ENCODE results near the gene PRSS57. TPM values are rescaled to one million over a fixed set of nuclear protein-coding genes. Genes with fewer than 3 reads are reported as not detected.

PRSS57 gene
- total RNA-seq, 1 experiment from 2014 or later, result not detected

DNA sequence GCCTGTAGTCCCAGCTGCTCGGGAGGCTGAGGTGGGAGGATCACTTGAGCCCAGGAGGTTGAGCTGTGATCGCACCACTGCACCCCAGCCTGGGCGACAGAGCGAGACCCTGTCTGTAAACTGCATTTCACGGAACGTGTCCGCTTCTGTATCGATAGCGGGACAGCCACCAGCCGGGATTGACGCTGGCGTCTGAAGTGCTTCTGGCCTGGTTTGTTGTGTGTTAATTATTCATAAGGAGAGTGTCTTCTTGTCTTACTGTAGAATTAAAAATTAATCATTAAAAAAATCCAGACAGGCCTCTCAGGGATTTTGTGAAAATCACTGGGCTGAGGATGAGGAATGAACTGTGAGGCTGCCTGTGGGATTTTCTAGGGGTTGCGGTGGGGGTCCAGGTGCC, 39.5 kb upstream of the PRSS57 start:
- no TSS peak for BruUV-seq (replicated peaks)
- TF ChIP-seq EZH2 (IDR thresholded peaks at IDR 0.05; ENCODE audit: borderline replicate concordance, low read depth, low read length, poor library complexity, severe bottlenecking), result no peak
- TF ChIP-seq, protein P1, sequence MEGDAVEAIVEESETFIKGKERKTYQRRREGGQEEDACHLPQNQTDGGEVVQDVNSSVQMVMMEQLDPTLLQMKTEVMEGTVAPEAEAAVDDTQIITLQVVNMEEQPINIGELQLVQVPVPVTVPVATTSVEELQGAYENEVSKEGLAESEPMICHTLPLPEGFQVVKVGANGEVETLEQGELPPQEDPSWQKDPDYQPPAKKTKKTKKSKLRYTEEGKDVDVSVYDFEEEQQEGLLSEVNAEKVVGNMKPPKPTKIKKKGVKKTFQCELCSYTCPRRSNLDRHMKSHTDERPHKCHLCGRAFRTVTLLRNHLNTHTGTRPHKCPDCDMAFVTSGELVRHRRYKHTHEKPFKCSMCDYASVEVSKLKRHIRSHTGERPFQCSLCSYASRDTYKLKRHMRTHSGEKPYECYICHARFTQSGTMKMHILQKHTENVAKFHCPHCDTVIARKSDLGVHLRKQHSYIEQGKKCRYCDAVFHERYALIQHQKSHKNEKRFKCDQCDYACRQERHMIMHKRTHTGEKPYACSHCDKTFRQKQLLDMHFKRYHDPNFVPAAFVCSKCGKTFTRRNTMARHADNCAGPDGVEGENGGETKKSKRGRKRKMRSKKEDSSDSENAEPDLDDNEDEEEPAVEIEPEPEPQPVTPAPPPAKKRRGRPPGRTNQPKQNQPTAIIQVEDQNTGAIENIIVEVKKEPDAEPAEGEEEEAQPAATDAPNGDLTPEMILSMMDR (conservative IDR thresholded peaks at IDR 0.05; ENCODE audit: low read depth, low read length), result no peak
- intact Hi-C loops (cut with micrococcal nuclease; ENCODE audit: unreplicated experiment), result loop anchor here (1.0 to 5.0 kb wide), 2 partner anchors 69 to 147 kb away; partner anchors contain the start of gene HCN2
- no peaks in the 10 kb centered on the region for H3K36me3 ChIP-seq (ENCODE audit: insufficient read depth, low read length, poor library complexity, severe bottlenecking)
- no peaks in the 10 kb centered on the region for H3K4me1 ChIP-seq (ENCODE audit: insufficient read depth, low read length, poor library complexity, severe bottlenecking)
- ChIA-PET POLR2A (ENCODE audit: low non-redundant PET) (no interaction called here), CTCF (interaction anchor here (0.5 to 1.1 kb wide), 7 partner anchors 17 to 150 kb away, joined by 3 to 6 read pairs (median 4); partner anchors contain the start of gene RNF126)
- DNase-seq (ENCODE audit: low spot score), result no peak
- H3K4me3 ChIP-seq (ENCODE audit: low read depth, low read length, poor library complexity, severe bottlenecking), result no peak overlapping the region
- no peak overlapping the region for H3K27ac ChIP-seq (ENCODE audit: low read depth, low read length, poor library complexity, severe bottlenecking)
- no peaks in the 10 kb centered on the region for H3K9me3 ChIP-seq (ENCODE audit: low read depth, low read length, poor library complexity, severe bottlenecking)
- no peaks in the 10 kb centered on the region for H3K27me3 ChIP-seq (replicated peaks; ENCODE audit: insufficient read depth, low read depth, low read length, poor library complexity)

DNA sequence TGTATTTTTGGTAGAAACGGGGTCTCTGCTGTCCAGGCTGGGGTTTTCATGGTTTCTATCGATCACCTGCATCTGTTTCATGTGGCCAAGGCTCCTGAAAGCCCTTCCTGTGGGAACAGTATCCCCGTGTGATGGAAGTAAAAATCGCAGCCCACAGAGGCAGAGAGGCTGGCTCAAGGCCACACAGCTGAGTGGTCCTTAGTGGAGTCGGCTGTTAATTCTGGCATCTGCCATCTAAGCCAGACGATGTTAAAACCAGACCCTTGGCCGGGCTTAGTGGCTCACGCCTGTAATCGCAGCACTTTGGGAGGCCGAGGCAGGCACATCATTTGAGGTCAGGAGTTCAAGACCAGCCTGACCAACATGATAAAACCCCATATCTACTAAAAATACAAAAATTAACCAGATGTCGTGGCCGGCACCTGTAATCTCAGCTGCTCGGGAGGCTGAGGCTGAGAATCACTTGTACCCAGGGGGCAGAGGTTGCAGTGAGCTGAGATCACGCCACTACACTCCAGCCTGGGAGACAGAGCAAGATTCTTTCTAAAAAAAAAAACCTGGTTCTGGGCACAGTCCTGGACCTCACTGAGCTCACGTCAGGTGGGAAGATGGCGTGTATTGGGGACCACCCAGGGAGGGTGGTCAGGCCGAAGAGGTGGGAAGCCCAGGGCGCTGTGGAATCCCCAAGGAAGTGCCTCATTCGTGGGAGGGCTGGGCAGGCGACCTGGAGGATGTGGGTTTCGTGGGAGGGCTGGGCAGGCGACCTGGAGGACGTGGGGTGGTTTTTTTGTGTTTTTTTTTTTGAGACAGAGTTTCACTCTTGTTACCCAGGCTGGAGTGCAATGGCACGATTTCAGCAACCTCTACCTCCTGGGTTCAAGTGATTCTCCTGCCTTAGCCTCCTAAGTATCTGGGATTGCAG, 37.2 kb upstream of the PRSS57 start:
- Histone ChIP-seq H3K27ac (ENCODE audit: low read depth, low read length, poor library complexity, severe bottlenecking) (no peak overlapping the region), H3K4me3 (ENCODE audit: low read depth, low read length, poor library complexity, severe bottlenecking) (no peak overlapping the region), H3K27me3 (replicated peaks; ENCODE audit: insufficient read depth, low read depth, low read length, poor library complexity) (no peaks in the 10 kb centered on the region), H3K9me3 (ENCODE audit: low read depth, low read length, poor library complexity, severe bottlenecking) (no peaks in the 10 kb centered on the region), H3K36me3 (ENCODE audit: insufficient read depth, low read length, poor library complexity, severe bottlenecking) (no peaks in the 10 kb centered on the region), H3K4me1 (ENCODE audit: insufficient read depth, low read length, poor library complexity, severe bottlenecking) (no peaks in the 10 kb centered on the region)
- CTCF ChIA-PET, result no interaction called here
- TF ChIP-seq EZH2 (IDR thresholded peaks at IDR 0.05; ENCODE audit: borderline replicate concordance, low read depth, low read length, poor library complexity, severe bottlenecking), result no peak
- TF ChIP-seq, protein P1 (conservative IDR thresholded peaks at IDR 0.05; ENCODE audit: low read depth, low read length), result no peak
- intact Hi-C loops (cut with micrococcal nuclease; ENCODE audit: unreplicated experiment), result loop anchor here (5.0 kb wide), 1 partner anchor 145 kb away; the partner anchor contains the start of gene HCN2
- POLR2A ChIA-PET (ENCODE audit: low non-redundant PET), result no interaction called here
- no TSS peak for BruUV-seq (replicated peaks)
- DNase-seq (ENCODE audit: low spot score), result no peak

DNA sequence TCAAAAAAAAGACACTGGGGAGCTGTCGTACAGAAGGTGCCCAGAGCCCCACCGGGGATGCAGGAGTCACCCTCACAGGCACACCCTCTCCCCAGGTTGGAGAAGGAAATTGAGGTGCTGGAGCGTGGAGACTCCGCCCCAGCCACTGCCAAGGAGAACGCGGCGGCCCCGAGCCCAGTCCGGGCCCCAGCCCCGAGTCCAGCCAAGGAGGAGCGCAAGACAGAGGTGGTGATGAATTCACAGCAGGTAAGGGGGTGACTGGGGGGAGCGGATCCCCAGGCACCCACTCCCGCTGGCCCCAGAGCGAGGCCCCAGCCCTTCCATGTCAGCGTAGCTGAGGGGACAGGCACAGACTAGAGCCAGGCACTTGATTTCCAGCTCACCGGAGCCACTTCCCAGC, 35.7 kb upstream of the PRSS57 start:
- DNase-seq (ENCODE audit: low spot score), result no peak
- POLR2A ChIA-PET (ENCODE audit: low non-redundant PET), result no interaction called here
- CTCF ChIA-PET, result interaction anchor here (0.5 kb wide), 1 partner anchor 29 kb away, joined by 3 read pairs; no protein-coding TSS in a partner anchor
- H3K4me1 ChIP-seq (ENCODE audit: insufficient read depth, low read length, poor library complexity, severe bottlenecking), result no peaks in the 10 kb centered on the region
- H3K4me3 ChIP-seq (ENCODE audit: low read depth, low read length, poor library complexity, severe bottlenecking), result no peak overlapping the region
- no peaks in the 10 kb centered on the region for H3K9me3 ChIP-seq (ENCODE audit: low read depth, low read length, poor library complexity, severe bottlenecking)
- intact Hi-C loops (cut with micrococcal nuclease; ENCODE audit: unreplicated experiment), result loop anchor here (5.0 kb wide), 1 partner anchor 144 kb away; the partner anchor contains the start of gene HCN2
- no peak overlapping the region for H3K27ac ChIP-seq (ENCODE audit: low read depth, low read length, poor library complexity, severe bottlenecking)
- BruUV-seq (replicated peaks), result no TSS peak
- H3K27me3 ChIP-seq (replicated peaks; ENCODE audit: insufficient read depth, low read depth, low read length, poor library complexity), result no peaks in the 10 kb centered on the region
- TF ChIP-seq EZH2 (IDR thresholded peaks at IDR 0.05; ENCODE audit: borderline replicate concordance, low read depth, low read length, poor library complexity, severe bottlenecking), result no peak
- TF ChIP-seq, protein P1 (conservative IDR thresholded peaks at IDR 0.05; ENCODE audit: low read depth, low read length), result no peak
- H3K36me3 ChIP-seq (ENCODE audit: insufficient read depth, low read length, poor library complexity, severe bottlenecking), result no peaks in the 10 kb centered on the region

All from A673 (cell line).